ENCODE results near the gene ACOXL. TPM values are rescaled to one million over a fixed set of nuclear protein-coding genes. Genes with fewer than 3 reads are reported as not detected.

ACOXL gene
- total RNA-seq, 1 donor from 2014 or later = not detected

GRCh38 chr2:111165084-111165483 is 432.7 kb downstream of the ACOXL start:
- no peak for FAIRE-seq
- no peak for DNase-seq (ENCODE audit: low spot score in 2 of 2)

GRCh38 chr2:111166115-111166514 is 433.7 kb downstream of the ACOXL start:
- no peak for FAIRE-seq
- DNase-seq (ENCODE audit: low spot score in 2 of 2) = no peak

- DNase-seq (ENCODE audit: low spot score in 2 of 2) (no peak), FAIRE-seq (no peak)
Measured at GRCh38 chr2:111167076-111167862, 434.9 kb downstream of the ACOXL start.

GRCh38 chr2:111167863-111168162 is 435.4 kb downstream of the ACOXL start:
- DNase-seq (ENCODE audit: low spot score in 2 of 2) (no peak), FAIRE-seq (no peak)

Other genes with a start within 250 kb of the ACOXL start
- gene RGPD6, start 155.4 kb upstream of the ACOXL start, total RNA-seq = 125 TPM
- 6.9 TPM for gene BUB1, start 54.5 kb upstream of the ACOXL start, total RNA-seq

Measured in frontal cortex (tissue), 4 donors.